Measurements from ENCODE around the gene ACSS1.

Gene ACSS1

DNA sequence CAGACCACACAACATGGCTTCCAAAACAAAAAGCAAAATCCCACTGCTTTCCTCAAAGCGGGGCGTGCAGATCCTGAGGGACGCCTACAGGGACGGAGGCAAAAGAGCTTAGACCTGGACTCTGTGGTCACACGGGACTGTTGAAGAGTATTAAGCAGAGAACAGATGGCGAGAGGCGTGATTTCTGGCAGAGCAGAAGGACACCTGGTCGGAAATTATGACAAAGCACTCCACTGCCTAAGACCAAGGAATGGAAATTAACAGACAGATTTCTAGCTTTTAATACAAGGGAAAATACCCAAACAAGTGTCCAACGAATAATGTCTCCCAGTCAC, 93.5 kb downstream of the ACSS1 start:
- Mint-ChIP-seq H3K4me3 (no peak overlapping the region), H3K27ac (peak overlapping the region; percentile 7), H3K36me3 (peaks cover 49% of the 10 kb centered on the region), H3K4me1 (no peaks in the 10 kb centered on the region), H3K27me3 (no peaks in the 10 kb centered on the region), H3K9me3 (no peaks in the 10 kb centered on the region)
- no peak for ATAC-seq (ENCODE audit: low read depth)
- no peak for DNase-seq (ENCODE audit: low spot score in 2 of 2)

GRCh38 chr20:24963672-24964505, 94.0 kb downstream of the ACSS1 start:
- no peaks in the 10 kb centered on the region for H3K4me1 Mint-ChIP-seq
- no peak for DNase-seq (ENCODE audit: low spot score in 2 of 2)
- no peak for ATAC-seq (ENCODE audit: low read depth)
- no peak overlapping the region for H3K4me3 Mint-ChIP-seq
- peaks cover 46% of the 10 kb centered on the region for H3K36me3 Mint-ChIP-seq
- no peaks in the 10 kb centered on the region for H3K27me3 Mint-ChIP-seq
- H3K27ac Mint-ChIP-seq, result no peak overlapping the region
- H3K9me3 Mint-ChIP-seq, result no peaks in the 10 kb centered on the region

DNA sequence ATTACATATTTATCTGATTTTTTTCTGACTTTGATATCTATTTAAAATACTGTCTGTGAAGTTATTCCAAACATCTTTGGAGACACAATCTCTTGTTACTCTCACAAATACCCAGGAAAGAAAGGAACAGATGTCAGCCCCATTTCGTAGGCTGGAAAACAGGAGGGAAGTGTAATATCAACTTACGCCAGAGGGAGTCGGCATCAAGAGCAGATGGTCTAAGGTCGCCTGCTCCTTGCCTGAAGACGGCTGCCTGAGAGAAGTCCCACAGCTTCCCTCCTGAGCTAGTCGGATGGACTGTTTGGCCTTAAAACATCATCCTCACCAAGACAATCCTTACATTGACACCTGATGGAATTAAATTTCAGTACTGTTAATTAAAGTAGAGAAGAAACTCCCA, 95.4 kb downstream of the ACSS1 start:
- H3K4me3 Mint-ChIP-seq, result no peak overlapping the region
- no peaks in the 10 kb centered on the region for H3K4me1 Mint-ChIP-seq
- H3K36me3 Mint-ChIP-seq, result peaks cover 38% of the 10 kb centered on the region
- H3K9me3 Mint-ChIP-seq, result no peaks in the 10 kb centered on the region
- ATAC-seq (ENCODE audit: low read depth), result no peak
- H3K27me3 Mint-ChIP-seq, result no peaks in the 10 kb centered on the region
- no peak for DNase-seq (ENCODE audit: low spot score in 2 of 2)
- H3K27ac Mint-ChIP-seq, result no peak overlapping the region

DNA sequence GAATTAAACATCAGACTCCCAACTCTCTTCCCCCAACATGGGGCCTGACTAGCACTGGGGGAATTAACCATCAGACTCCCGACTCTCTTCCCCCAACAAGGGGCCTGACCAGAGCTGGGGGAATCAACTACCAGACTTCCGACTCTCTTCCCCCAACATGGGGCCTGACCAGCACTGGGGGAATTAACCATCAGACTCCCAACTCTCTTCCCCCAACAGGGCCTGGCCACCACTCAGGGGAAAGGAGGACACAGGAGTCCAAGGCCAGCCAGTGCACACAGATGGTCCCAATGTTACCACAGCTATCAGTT, 95.8 kb downstream of the ACSS1 start:
- Mint-ChIP-seq H3K36me3 (peaks cover 35% of the 10 kb centered on the region), H3K27ac (no peak overlapping the region), H3K9me3 (no peaks in the 10 kb centered on the region), H3K4me3 (no peak overlapping the region), H3K4me1 (no peaks in the 10 kb centered on the region), H3K27me3 (no peaks in the 10 kb centered on the region)
- no peak for DNase-seq (ENCODE audit: low spot score in 2 of 2)
- no peak for ATAC-seq (ENCODE audit: low read depth)

- no peaks in the 10 kb centered on the region for H3K9me3 Mint-ChIP-seq
- H3K27ac Mint-ChIP-seq, result peak overlapping the region; percentile 41
- no peak for ATAC-seq (ENCODE audit: low read depth)
- H3K4me1 Mint-ChIP-seq, result no peaks in the 10 kb centered on the region
- H3K36me3 Mint-ChIP-seq, result peaks cover 35% of the 10 kb centered on the region
- H3K4me3 Mint-ChIP-seq, result no peak overlapping the region
- H3K27me3 Mint-ChIP-seq, result no peaks in the 10 kb centered on the region
- DNase-seq (ENCODE audit: low spot score in 2 of 2), result no peak
Measured at GRCh38 chr20:24961384-24962181, 96.4 kb downstream of the ACSS1 start.

GRCh38 chr20:24960861-24961260, 97.1 kb downstream of the ACSS1 start:
- Mint-ChIP-seq H3K9me3 (no peaks in the 10 kb centered on the region), H3K36me3 (peaks cover 34% of the 10 kb centered on the region), H3K27ac (no peak overlapping the region), H3K4me3 (no peak overlapping the region), H3K4me1 (no peaks in the 10 kb centered on the region), H3K27me3 (no peaks in the 10 kb centered on the region)
- DNase-seq (ENCODE audit: low spot score in 2 of 2), result no peak
- ATAC-seq (ENCODE audit: low read depth), result no peak

GRCh38 chr20:24960302-24960801, 97.6 kb downstream of the ACSS1 start:
- no peaks in the 10 kb centered on the region for H3K9me3 Mint-ChIP-seq
- H3K4me1 Mint-ChIP-seq, result peaks cover 3% of the 10 kb centered on the region
- no peak for ATAC-seq (ENCODE audit: low read depth)
- DNase-seq (ENCODE audit: low spot score in 2 of 2), result no peak
- H3K36me3 Mint-ChIP-seq, result peaks cover 30% of the 10 kb centered on the region
- no peak overlapping the region for H3K27ac Mint-ChIP-seq
- H3K4me3 Mint-ChIP-seq, result no peak overlapping the region
- H3K27me3 Mint-ChIP-seq, result no peaks in the 10 kb centered on the region

DNA sequence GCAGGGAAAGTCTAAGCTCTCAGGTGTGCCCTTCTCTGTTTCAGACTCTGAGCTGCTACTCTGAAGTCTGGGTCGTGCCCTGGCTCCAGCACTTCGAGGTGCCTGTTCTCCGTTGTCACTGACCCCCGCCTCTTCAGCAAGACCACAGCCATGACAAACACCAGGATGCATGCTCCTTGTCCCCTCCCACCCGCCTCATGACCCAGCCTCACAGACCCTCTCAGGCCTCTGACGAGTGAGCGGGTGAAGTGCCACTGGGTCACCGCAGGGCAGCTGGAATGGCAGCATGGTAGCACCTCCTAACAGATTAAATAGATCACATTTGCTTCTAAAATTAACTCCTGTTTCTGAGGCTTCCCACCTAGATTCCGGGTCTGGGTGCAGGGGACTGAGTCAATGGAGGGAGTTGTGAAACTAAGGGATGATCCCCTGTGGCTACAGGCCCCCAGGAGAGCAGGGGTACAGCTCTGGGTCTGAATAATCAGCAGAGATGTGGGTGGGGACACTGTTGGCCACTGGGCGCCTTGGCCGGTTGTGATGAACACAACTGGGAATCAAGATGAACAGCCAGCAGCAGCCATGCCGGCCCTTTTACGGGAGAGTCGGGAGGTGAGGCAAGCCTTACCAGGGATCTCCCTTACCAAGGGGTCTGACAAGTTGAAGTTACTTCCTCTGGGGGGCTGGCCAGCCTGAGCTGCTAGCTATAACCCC, 98.2 kb downstream of the ACSS1 start:
- Mint-ChIP-seq H3K27me3 (no peaks in the 10 kb centered on the region), H3K4me3 (no peak overlapping the region), H3K4me1 (peaks cover 6% of the 10 kb centered on the region), H3K36me3 (peaks cover 25% of the 10 kb centered on the region), H3K27ac (no peak overlapping the region), H3K9me3 (no peaks in the 10 kb centered on the region)
- ATAC-seq (ENCODE audit: low read depth) (no peak), DNase-seq (ENCODE audit: low spot score in 2 of 2) (no peak)

DNA sequence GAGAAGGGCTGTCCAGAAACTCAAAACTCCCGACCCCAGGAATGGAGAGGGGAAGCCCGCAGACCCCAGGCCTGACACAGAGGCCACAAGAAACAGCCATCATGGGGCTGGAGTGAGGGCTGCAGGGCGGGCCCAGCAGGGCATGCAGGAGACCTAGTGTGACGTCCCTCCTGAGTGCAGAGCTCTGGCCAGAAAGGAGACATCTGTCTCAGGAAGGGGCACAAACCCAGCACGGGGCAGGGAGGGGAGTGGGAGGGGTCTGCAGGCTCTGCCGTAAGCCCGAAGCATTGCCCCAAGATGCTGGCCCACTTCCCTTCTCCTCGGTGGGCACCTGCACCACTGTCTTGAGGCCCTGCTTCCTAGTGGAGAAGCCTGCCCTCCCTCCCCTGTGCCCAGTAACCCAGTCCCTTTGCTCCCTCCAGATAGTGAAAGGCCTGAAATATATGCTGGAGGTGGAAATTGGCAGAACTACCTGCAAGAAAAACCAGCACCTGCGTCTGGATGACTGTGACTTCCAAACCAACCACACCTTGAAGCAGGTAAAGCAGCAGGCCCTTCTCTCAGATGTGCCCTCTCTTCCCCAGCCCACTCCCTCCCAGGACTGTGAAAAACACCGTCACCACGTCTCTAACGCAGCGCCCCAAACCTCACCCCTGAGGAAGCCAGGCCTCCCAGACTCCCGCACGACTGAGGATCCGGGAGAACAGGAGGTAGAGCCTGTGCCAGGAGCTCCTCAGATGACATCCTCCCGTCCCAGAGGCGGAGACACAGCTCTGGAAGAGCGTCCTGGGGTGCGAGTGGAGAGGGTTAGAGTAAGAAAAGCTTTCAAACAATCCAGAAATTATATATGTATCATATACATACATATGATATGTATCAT, 99.2 kb downstream of the ACSS1 start:
- ATAC-seq (ENCODE audit: low read depth) (no peak), DNase-seq (ENCODE audit: low spot score in 2 of 2) (no peak)
- Mint-ChIP-seq H3K27ac (no peak overlapping the region), H3K36me3 (peaks cover 21% of the 10 kb centered on the region), H3K4me1 (peaks cover 12% of the 10 kb centered on the region), H3K9me3 (no peaks in the 10 kb centered on the region), H3K4me3 (no peak overlapping the region), H3K27me3 (no peaks in the 10 kb centered on the region)

DNA sequence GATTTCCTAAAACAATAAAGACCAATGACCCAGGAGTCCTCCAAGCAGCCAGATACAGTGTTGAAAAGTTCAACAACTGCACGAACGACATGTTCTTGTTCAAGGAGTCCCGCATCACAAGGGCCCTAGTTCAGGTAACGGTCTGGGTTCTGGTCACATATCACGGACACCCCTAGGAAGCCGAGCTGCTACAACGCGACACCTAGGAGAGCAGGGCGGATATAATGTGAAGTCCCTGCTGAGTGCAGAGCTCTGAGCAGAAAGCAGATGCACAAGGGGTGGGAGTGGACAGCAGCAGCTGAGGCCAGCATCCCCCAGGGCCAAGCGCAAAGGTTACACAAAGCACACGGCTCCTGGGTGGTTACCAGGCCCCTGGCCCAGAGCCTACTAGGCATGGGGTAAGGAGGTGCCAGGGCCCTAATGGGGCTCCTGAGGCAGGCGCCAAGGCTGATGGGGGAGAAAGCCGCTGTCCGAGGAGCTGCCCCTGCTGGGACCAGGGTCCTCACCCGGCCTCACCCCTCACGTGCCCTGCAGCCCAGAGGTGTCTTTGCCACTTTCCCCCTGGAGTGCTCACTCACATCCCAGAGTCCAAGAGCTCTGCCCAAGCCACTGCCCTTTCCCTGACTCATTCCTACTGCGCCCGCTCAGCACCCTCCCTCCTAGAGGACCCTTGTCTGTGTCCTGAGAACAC, 100.5 kb downstream of the ACSS1 start:
- peaks cover 13% of the 10 kb centered on the region for H3K4me1 Mint-ChIP-seq
- H3K9me3 Mint-ChIP-seq, result no peaks in the 10 kb centered on the region
- no peak overlapping the region for H3K27ac Mint-ChIP-seq
- H3K4me3 Mint-ChIP-seq, result no peak overlapping the region
- no peaks in the 10 kb centered on the region for H3K27me3 Mint-ChIP-seq
- ATAC-seq (ENCODE audit: low read depth) (no peak), DNase-seq (ENCODE audit: low spot score in 2 of 2) (no peak)
- peaks cover 13% of the 10 kb centered on the region for H3K36me3 Mint-ChIP-seq

Data from memory B cell (primary cell).